Progenitor cell of endocrine pancreas (in vitro differentiated cells): Measurements from ENCODE around the gene MYL11. TPM values are rescaled to one million over a fixed set of nuclear protein-coding genes. Genes with fewer than 3 reads are reported as not detected.
A peak's percentile ranks its signal among the peaks of the same experiment; 100 is the strongest.

Experiments
- DNase-seq: peaks from one replicate; pipeline ENCODE4 v3.0.0; 2021; ENCODE audit warnings: low spot score; ENCODE audit not compliant: unreplicated experiment
- H3K27ac Mint-ChIP-seq: 2 replicates; pipeline ENCODE4 v1.8.0; 2021; ENCODE audit warnings: mild to moderate bottlenecking, moderate library complexity, mixed read lengths
- H3K27me3 Mint-ChIP-seq: 2 replicates; pipeline ENCODE4 v1.8.0; 2021; ENCODE audit warnings: mixed read lengths
- H3K36me3 Mint-ChIP-seq: 2 replicates; pipeline ENCODE4 v1.8.0; 2022; ENCODE audit warnings: mixed read lengths; ENCODE audit not compliant: insufficient read depth
- H3K4me1 Mint-ChIP-seq: 2 replicates; pipeline ENCODE4 v1.8.0; 2021; ENCODE audit warnings: low read depth, mixed read lengths
- H3K4me3 Mint-ChIP-seq: 2 replicates; pipeline ENCODE4 v1.8.0; 2021; ENCODE audit warnings: low read depth, mild to moderate bottlenecking, moderate library complexity, mixed read lengths
- H3K9me3 Mint-ChIP-seq: 2 replicates; pipeline ENCODE4 v1.8.0; 2021; ENCODE audit warnings: low read depth, mixed read lengths
- total RNA-seq: library from RNA; stranded (reverse); gene quantifications from 2 replicates; pipeline ENCODE4 v1.2.1, GENCODE V29; 2021
- TF ChIP-seq, protein P1 (sequence below): fragments of 200-600 bp; sonication (generic); IDR thresholded peaks from one replicate; pipeline ENCODE4 v1.5.0; 2021; ENCODE audit warnings: antibody characterized with exemption, mild to moderate bottlenecking; ENCODE audit not compliant: unreplicated experiment

MYL11 gene
- total RNA-seq, 1 donor from 2014 or later: 2.6 TPM

DNA sequence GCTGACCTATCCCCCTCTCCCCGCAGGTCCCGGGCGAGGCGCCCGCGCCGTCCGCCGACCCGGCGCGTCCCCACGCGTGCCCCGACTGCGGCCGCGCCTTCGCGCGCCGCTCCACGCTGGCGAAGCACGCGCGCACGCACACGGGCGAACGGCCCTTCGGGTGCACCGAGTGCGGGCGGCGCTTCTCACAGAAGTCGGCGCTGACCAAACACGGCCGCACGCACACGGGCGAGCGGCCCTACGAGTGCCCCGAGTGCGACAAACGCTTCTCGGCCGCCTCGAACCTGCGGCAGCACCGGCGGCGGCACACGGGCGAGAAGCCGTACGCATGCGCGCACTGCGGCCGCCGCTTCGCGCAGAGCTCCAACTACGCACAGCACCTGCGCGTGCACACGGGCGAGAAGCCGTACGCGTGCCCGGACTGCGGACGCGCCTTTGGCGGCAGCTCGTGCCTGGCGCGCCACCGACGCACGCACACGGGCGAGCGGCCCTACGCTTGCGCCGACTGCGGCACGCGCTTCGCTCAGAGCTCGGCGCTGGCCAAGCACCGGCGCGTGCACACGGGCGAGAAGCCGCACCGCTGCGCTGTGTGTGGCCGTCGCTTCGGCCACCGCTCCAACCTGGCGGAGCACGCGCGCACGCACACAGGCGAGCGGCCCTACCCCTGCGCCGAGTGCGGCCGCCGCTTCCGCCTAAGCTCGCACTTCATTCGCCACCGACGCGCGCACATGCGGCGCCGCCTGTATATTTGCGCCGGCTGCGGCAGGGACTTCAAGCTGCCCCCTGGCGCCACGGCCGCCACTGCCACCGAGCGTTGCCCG lies 43.1 kb downstream of the MYL11 start:
- Mint-ChIP-seq H3K9me3 (no peaks in the 10 kb centered on the region), H3K27me3 (no peaks in the 10 kb centered on the region), H3K4me3 (peak overlapping the region; percentile 55), H3K36me3 (peaks cover 21% of the 10 kb centered on the region), H3K27ac (no peak overlapping the region), H3K4me1 (no peaks in the 10 kb centered on the region)
- TF ChIP-seq, protein P1, sequence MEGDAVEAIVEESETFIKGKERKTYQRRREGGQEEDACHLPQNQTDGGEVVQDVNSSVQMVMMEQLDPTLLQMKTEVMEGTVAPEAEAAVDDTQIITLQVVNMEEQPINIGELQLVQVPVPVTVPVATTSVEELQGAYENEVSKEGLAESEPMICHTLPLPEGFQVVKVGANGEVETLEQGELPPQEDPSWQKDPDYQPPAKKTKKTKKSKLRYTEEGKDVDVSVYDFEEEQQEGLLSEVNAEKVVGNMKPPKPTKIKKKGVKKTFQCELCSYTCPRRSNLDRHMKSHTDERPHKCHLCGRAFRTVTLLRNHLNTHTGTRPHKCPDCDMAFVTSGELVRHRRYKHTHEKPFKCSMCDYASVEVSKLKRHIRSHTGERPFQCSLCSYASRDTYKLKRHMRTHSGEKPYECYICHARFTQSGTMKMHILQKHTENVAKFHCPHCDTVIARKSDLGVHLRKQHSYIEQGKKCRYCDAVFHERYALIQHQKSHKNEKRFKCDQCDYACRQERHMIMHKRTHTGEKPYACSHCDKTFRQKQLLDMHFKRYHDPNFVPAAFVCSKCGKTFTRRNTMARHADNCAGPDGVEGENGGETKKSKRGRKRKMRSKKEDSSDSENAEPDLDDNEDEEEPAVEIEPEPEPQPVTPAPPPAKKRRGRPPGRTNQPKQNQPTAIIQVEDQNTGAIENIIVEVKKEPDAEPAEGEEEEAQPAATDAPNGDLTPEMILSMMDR: peak; percentile 41
- DNase-seq: peak; percentile 80

DNA sequence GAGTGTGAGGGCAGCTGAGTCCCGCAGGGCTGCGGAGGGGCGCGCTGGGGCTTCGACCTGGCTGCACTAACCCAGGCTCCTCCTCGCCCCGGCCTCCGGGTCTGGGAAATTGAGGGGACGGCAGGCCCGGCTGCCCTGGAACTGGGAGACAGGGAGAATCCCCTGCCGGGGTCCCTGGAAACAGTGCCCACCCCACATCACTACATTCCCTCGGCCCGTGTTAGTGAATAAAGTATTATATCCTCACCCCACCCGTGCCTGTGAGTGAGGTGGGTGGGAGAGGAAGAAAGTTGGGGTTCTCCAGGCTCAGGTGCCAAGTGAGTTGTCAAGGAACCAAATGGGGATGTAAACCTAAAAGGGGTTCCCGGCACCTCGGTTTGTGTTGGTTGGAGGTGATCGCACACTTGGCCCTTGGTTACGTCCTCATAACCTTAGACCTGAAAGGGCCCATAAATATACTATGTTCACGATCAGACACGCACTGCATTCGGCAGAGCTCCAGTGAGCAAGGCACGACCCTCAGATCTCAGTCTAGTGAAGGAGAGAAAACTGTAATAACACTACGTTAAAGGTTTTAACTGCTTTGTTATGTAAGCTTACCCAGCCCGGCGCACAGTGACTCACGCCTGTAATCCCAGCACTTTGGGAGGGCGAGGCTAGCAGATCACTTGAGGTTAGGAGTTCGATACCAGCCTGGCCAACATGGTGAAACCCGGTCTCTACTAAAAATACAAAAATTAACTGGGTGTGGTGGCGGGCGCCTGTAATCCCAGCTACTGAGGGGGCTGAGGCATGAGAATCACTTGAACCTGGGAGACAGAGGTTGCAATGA lies 44.0 kb downstream of the MYL11 start:
- Mint-ChIP-seq H3K4me1 (no peaks in the 10 kb centered on the region), H3K36me3 (peaks cover 20% of the 10 kb centered on the region), H3K27ac (peak overlapping the region; percentile 80), H3K4me3 (peak overlapping the region; percentile 55), H3K27me3 (no peaks in the 10 kb centered on the region), H3K9me3 (no peaks in the 10 kb centered on the region)
- TF ChIP-seq, protein P1: no peak
- no peak for DNase-seq

DNA sequence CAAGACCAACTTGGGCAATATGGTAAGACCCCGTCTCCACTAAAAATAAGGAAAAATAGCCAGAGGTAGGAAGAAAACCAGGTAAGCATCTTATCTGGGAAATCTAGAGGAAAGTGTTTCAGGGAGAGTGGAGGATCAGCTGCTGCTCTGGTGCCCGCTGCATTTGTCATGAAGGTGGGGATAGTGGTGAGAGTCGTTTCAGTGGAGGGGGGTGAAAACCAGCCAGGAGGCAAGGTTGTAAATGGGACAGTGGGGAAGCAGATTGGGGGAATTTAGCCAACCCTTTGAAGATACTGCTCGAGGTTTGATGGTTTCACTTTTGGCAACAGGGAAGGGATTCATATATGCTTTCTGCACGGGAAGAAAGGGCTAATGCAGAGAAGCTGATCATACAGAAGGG lies 46.4 kb downstream of the MYL11 start:
- H3K4me1 Mint-ChIP-seq: no peaks in the 10 kb centered on the region
- H3K27ac Mint-ChIP-seq: no peak overlapping the region
- DNase-seq: no peak
- H3K9me3 Mint-ChIP-seq: no peaks in the 10 kb centered on the region
- no peaks in the 10 kb centered on the region for H3K27me3 Mint-ChIP-seq
- no peak overlapping the region for H3K4me3 Mint-ChIP-seq
- TF ChIP-seq, protein P1: no peak
- peaks cover 25% of the 10 kb centered on the region for H3K36me3 Mint-ChIP-seq

Other genes starting within 250 kb of the MYL11 start
- 1.6 and 3.8 TPM in 2 replicates for gene CORO1A, start 191.2 kb upstream of the MYL11 start, total RNA-seq
- gene BOLA2B, start 181.1 kb upstream of the MYL11 start, total RNA-seq: 65.0 and 71.5 TPM in 2 replicates
- gene SLX1A, start 180.9 kb upstream of the MYL11 start, total RNA-seq: 28.7 and 37.5 TPM in 2 replicates
- gene SULT1A3, start 175.5 kb upstream of the MYL11 start, total RNA-seq: 33.0 and 33.3 TPM in 2 replicates
- gene NPIPB13, start 126.3 kb upstream of the MYL11 start, total RNA-seq: 27.0 and 27.1 TPM in 2 replicates
- gene CD2BP2, start 19.5 kb upstream of the MYL11 start, total RNA-seq: 76.9 and 78.8 TPM in 2 replicates
- gene TBC1D10B, start 4.3 kb upstream of the MYL11 start, total RNA-seq: 51.0 and 51.8 TPM in 2 replicates
- gene SEPTIN1, start 7.8 kb downstream of the MYL11 start, total RNA-seq: 2.0 and 2.3 TPM in 2 replicates
- 59.7 and 62.6 TPM in 2 replicates for gene ZNF48, start 20.6 kb downstream of the MYL11 start, total RNA-seq
- 13.2 and 13.7 TPM in 2 replicates for gene ZNF771, start 32.8 kb downstream of the MYL11 start, total RNA-seq
- 65.9 and 71.9 TPM in 2 replicates for gene DCTPP1, start 55.2 kb downstream of the MYL11 start, total RNA-seq
- gene SEPHS2, start 71.1 kb downstream of the MYL11 start, total RNA-seq: 42.1 and 42.6 TPM in 2 replicates
- 0.49 and 0.53 TPM in 2 replicates for gene ITGAL, start 97.9 kb downstream of the MYL11 start, total RNA-seq
- 80.0 and 83.6 TPM in 2 replicates for gene ZNF768, start 151.8 kb downstream of the MYL11 start, total RNA-seq
- gene ZNF747, start 160.1 kb downstream of the MYL11 start, total RNA-seq: 18.1 and 19.1 TPM in 2 replicates
- 36.1 and 36.6 TPM in 2 replicates for gene ZNF764, start 183.6 kb downstream of the MYL11 start, total RNA-seq
- gene ZNF688, start 196.9 kb downstream of the MYL11 start, total RNA-seq: 20.0 and 22.5 TPM in 2 replicates
- 46.2 and 50.0 TPM in 2 replicates for gene ZNF785, start 210.9 kb downstream of the MYL11 start, total RNA-seq
- 23.3 and 24.5 TPM in 2 replicates for gene ZNF689, start 235.6 kb downstream of the MYL11 start, total RNA-seq